ENCODE data around the gene GCK.

Gene GCK

DNA sequence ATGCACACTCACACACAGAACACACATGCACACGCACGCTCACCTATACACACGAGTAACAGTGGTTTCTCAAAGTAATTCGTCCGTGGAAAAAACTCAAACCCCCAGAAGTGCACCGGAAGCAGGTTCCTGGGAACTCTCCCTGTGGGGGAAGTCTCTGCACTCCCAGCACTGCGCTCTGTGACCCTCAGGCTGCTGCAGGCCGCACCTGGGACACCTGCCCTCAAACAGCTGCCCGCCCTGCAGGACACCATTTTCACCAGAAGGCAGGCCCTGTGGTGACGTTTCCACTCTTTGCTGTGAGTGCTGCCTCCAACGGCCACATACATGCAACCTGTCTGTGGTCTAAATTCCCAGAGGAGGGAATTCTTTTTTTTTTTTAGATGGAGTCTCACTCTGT, 32.8 kb upstream of the GCK start:
- no peak for DNase-seq

DNA sequence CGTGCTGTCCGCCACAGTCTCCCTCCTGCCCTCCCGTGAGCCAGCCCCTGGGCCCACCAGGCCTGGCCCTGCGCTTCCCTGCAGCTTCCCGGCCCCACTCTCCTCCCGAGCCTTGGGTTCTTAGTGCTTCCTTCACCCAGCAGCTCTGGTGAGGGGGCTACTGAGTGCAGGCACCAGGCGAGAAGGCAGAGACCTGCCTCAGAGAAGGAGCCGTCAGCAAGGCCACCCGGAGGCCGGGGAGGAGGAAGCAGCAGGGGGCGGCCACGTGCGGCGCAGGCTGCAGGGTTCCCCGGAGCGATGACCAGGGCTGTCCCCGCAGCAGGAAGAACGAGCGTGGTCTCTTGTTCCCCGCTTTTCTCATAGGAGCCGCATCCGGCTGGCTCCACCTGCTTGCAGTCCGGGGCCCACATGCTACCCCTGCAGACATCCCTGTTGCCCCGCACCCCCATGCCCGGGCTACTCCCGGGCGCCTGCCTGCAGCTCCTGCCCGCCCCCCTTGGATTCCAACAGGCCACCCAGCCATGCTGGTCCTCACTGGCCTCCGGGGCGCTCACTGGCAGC, 32.1 kb upstream of the GCK start:
- no peak for DNase-seq

DNA sequence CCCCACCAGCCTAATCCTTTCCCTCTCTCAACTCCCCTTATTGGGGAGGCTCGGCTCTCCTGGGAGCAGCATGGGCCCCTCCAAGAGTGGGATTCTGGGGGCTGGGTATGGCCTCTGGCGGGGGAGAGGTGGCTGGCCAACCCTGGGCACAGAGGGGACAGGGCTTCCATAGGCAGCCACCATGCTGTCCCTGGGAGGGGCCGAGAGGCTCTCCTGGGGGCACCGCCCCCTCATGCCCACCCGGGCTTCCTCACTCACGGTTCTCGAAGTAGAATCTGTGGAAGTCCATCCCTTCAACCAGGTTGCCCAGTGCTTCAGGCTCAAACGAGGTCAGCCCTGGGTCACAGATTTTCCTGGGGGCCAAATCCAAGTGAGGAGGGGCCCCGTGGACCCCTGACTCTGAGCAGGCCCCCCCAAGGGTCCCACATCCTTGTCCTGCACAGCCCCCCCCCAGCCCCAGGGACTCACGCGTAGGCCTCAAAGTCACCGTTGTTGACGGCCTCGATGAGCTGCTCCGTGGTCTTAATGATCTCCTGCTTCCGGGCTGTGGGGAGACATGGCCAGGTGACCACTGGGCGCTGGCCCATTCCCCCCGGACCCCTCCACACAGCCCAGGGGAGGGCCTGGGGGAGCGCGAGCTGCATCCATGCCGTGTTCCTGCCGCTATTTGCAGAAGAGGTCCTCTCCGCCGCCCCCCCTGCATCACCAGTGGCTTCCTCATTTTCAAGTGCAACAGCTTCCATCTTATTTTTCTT, 31.3 kb upstream of the GCK start:
- no peak for DNase-seq

DNA sequence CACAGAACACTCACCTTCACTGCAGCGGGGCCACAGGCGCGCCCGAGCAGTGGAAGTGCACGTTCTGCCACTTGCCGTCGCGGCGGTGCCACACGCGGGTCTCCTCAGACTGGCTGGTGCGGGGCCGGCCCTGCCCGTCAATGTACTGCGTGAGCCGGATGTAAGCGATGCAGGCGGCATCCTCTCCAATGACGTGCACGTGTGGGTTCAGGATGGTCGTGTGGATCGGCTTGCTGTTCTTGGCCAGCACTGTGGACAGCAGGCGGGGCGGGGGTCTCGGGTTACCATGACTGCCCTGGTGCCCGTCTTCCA, 30.8 kb upstream of the GCK start:
- no peak for DNase-seq

DNA sequence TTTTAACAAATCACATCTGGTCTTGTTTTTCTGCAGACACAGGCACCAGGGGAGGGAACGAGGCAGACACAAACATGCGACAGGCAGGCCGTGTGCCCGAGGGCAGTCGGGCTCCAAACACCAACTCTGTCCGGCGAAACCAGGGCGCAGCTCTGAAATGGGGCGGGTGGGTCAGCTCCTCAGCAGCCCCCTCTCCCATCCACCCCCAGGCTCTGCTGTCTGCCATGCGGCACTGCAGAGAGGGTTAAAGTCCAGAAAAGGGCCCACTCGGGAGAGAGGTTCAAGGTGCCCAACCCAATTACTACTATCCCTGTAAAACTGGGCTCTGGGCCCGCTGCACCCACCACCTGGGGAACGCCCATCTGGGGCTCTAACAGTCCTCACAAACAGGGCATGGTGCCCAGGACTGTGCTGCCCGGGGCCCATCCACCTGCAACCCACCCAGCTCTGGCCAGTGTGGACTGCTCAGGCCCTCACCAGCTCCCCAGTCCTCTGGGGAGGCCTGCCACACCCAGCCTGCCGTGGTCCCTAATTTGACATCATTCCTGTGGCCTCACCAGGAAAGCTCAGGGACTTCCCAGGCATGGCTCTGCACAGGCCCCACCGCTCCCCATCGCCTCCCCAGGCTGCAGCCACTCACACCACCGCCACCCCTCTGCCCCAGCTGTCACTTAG, 30.3 kb upstream of the GCK start:
- DNase-seq = no peak

DNA sequence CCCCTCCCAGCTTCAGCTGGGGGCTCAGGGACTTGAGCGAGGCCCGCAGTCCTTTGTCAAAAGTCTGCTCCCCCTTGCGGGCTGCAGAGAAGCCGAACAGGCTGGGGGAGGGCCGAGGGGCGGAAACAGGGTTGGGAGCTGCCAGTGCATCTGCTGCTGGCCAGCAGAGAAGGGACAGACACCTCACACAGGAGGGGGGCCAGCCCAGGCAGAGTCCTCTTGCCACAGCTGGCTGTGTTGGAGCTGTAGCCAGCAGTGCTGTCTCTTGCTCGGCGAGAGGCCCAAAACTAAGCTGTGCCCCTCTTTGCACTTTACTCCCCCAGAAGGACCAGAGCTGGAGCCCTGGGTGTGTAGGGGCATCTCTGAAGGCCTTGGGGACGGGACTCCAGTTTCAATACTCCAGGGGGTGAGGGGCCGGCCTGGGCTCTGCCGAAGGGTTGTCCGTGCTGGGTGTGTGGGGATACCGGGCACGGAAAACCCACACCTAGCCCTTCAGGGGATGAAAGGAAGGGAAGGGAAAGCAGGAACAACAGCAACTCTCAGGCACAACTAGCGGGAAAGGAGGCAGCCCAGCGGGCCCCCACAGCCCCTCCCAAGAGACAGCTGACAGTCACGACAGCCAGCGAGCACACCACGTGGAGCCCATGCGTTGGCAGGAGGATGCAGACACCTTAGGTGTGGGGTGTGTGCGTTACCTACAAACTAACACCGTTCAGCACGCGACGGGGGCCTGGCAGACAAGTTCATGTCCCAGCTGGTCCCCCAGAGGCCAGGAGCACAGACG, 29.4 kb upstream of the GCK start:
- no peak for DNase-seq

DNA sequence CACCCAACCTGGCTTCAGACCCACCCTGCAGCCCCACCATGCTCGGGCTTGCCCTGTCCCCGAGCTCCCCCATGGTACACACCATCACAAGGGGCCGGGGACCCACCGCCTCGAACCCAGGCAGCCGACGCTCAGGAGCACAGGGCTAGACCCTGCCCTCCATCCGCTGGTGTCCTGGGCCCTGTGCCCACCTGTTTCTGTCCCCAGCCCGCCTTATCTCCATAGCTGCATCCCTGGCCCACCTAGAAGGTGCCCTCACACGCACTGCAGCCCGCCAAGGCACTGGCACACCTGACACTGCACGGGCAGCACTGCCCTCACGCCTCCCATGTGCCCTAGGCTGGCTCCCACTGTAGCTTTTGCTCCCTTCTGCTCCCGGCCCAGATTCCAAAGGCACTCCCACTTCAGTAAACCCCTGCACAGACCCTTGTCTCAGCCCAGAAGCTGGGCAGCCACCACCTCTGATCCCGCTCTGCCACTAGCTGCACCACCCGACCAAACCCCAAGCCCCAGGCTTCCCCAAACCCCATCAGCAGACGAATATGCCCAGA, 28.7 kb upstream of the GCK start:
- no peak for DNase-seq

DNA sequence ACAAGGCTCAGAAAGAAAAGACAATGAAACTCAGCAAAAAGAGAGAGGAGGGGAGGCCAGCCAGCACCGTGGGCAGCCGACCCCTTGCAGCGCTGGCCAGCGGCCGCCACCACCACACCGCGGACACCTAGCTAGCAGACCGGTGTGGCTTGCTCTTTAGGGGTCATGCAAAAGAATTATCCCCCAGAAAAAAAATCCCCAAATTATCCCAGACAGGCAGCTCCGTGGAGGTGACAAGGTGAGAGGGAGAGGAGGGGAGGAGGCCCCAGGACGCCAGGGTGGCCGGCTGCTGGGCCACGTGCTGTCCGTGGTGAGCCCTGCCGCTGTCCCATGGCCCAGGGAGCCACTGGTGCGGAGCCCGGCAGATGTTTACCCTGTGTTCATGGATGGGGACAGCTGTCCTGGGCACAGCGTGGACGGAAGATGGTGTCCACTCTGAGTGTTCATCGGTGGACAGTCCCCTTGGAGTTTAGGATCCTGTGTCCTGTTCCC, 28.0 kb upstream of the GCK start:
- DNase-seq = no peak

DNA sequence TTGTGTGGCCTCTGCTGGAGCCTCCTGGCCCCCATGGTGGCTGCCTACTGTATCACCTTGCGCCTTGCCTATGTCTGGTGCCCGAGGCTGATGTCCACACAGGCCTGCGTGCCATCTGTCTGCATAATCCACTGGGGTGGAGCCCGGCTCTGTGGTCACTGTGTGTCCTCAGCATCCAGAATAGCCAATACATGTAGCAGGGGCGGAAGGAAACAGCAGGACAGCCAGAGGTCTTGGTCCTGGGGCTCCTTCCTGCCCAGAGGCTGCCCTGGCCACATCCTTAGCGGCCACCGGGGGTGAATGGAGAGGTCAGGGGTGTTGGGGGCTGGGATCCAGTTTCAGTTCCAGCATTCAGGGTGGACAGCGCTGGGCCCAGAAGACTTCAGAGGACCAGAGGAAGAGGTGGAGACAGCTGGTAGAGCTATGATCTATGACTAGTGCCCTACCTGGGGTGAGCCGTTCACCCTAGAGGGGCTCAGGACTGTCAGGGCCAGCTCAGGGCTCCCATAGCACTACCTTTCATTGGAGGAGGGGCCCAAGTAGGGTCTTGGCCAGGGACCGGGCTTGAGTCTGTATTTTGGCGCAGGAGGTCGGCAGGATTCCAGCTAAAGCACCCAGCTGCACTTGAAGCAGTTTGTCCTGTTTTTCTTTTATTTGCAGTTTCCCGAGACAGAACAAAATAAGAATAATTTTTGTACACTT, 27.4 kb upstream of the GCK start:
- no peak for DNase-seq

DNA sequence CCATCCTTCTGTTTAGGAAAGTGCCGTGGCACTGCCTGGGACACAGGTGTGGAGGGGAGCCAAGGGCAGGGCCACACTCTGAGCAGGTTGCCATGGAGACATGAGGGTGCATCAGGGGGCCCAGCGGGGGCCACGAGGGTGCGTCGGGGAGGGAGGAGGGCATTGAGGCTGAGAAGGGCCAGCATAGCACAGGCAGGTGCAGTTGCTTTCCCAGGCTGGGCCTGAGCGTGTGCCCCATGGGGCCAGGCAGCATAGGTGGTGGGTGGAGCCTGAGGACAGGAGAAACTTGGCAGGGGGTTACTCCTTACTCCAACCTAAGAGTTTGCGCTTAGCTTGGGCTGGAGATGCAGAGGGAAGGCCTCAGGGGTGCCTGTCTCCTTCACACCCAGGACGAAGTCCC, 26.8 kb upstream of the GCK start:
- no peak for DNase-seq

DNA sequence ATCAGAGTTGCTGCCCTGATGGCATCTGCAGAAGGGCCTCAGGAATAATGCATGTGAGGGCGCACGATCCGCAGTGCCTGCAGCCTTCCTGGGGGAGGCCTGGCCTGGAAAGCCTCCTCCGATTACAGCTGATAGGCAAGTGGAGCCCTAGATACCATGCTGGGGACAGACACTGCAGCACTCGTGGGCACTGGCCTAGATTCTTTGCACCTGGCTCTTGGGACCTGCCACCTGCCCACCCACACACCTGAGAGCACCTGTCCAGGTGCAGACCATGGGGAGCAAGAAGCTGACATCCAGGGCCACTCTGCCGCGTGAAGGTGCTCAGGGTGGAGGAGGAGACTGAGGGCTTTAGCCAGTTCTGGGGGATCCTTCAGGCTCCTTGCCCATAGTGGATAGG, 26.3 kb upstream of the GCK start:
- DNase-seq = no peak

DNA sequence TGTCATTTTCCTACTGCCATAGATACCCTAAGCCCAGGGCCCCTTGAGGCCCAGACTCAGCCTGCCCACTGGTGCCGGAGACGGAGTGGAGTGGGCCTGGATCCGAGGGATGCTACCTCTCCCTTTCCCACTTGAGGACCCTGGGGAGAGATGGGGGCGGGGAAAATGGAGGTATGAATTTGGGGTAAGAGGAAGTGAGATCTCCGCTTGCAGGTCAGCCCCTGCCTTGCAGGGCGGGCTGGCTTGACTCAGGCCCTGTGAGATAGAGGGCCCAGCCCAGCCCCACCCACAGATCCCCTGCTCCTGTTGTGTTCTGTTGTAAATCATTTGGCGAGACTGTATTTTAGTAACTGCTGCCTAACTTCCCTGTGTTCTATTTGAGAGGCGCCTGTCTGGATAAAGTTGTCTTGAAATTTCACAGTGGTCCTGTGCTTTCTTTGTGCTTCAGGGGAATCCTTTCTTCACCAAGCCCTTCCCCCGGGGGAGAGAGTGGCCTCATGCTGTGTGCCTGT, 24.7 kb upstream of the GCK start:
- DNase-seq = no peak

DNA sequence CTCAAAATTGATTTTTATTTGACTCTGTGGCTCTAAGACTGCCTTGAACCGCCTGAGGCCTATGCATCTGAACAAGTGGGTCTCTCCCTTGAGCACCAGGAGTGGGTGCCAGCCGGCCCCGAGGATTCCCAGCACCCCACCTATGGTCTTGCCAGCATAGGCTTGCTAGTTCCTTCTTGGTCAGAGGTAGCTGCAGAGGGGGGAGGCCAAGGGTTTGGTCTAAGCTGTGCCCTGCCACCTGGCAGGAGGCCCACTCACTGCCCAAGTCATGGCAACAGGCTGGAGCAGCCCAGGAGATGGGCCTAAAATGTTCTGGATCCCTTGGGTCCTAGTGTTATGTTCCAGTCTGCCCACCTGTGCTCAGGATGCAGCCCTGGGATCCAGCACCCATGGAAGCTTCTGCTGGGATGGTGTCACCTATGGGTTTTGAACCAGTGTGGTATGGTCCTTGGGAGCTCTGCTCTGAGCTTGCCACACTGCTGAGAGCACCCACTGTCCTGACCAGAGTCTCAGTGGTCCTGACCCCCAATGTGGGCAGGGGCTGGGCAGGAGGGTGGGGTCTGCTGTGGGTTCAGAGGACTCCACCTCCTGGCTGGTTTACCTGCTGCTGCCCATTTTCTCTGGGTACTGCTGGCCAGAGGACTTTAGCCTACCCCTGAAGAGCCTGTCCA, 24.1 kb upstream of the GCK start:
- no peak for DNase-seq

DNA sequence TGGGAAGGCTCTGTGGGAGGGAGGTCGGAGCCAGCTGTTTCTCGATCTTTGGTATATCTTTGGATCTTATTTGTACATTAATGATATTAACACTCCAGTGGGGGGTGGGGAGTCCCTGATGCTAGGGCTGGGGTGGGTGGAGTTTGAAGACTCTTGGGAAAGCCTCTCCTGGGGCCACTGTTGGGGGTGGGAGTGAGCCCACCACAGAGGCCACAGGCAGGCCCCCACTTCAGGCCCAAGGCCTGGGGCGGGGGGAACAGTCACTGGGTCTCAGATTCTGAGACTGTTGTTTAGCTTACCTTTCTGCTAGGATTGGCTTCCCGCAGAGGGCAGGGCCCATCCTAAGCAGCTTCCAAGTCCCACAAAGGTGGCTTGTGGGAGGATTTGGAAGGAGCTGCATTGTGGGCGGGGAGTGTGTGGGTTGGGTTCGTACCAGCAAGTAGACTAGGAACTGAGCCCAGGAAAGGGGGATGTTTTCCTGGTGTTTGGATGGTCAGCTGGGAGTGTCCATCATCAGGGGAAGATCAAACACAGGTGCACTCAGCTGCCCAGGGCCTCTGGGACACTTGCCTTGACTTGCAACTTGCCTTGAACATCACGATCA, 23.4 kb upstream of the GCK start:
- DNase-seq = no peak

DNA sequence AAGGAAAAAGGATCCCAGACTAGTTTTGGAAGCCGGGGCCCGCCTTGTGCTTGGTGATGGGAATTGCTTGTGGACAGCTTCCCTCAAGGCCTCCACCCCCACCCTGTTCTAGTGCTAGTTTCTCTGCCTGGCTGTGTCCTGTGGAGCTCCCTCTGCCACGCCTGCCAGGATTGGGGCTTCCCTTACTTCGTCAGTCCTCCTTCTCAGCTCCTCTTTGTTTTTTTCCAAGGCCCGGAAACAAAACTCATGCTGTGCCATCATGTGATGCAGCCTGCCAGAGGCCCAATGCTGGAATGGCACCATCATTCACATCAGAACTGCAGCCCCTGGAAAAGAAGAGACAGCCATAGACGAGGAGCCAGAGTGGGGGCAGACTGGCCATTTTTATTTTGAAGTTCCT, 22.8 kb upstream of the GCK start:
- no peak for DNase-seq

DNA sequence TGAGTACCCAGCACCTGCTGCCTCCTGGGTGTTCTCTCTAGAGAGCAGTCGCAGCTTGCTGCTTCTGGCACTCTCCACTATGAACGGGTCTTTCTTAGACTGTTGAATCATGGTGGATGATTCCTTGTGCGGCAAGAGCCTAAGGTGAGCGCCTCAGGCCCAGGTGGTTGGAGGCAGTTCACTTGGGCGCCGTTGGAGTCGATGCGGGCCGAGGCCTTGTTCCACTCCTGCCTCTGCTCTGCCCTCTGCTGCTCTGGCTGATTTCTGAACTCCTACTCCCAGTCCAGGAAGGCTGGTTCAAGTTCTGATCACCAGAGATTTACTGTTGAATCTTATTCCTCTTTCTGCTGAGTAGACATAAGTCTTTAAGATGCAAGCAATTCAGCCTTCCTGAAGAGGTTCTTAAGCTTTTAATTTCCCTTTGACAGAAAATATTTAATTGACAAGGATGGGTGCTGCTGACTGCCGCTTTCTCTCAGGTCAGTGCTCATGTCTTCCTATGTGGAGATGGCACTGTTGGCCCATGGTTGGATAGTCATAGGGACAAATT, 22.0 kb upstream of the GCK start:
- DNase-seq = no peak

DNA sequence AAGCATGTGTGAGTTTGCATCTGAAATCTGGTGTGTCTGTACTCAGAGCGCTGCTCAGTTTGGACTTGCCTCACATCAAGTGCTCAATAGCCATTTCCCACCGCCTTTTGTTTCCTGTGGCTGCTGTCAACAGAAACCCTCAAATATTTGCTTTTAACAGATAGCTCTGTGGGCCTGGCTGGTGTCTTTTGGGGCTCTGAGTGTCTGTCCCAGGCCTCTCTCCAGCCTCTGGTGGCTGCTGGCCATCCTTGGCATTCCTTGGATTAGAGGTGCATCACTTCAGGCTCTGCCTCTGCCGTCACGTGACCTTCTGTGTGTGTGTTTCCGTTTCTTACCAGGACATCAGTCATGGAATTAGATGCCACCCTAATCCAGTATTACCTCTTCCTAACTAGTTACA, 20.9 kb upstream of the GCK start:
- DNase-seq = no peak

DNA sequence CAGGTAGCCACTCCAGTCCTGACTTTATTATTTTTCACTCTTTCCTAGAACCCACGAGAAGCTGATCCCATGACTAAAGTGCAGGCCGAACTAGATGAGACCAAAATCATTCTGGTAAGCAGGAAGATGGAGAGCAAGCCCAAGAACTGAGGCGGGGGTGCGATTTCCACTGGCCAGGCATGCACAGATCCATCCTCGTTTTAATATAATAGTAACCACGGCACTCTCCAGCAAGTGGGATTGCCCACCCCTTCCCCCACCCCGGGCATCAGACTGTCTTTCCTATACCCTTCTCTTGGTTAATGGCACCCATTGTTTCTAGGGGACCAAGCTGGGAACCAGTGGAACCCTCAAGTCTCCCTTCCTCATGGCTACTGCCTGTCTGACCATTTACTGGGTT, 18.8 kb upstream of the GCK start:
- DNase-seq = no peak

DNA sequence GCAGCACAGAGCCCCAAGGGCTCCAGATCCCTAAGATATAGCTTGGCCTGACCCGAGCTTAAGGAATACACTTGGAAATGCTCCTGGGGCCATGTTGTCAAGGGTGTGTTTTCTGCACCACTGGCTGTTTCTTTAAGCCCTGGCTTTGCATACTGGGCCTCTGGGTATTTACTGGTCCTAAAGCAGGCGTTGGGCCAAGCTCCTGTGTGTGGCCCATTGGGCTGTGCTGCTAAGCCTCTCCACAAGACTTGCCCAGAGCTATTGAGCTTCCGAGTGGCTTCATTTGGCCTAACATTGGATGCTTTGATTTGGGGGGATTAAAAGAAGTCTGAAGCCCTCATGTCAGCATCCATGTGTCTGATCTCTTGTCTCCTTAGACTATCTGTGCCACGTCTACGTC, 16.8 kb upstream of the GCK start:
- DNase-seq = no peak

DNA sequence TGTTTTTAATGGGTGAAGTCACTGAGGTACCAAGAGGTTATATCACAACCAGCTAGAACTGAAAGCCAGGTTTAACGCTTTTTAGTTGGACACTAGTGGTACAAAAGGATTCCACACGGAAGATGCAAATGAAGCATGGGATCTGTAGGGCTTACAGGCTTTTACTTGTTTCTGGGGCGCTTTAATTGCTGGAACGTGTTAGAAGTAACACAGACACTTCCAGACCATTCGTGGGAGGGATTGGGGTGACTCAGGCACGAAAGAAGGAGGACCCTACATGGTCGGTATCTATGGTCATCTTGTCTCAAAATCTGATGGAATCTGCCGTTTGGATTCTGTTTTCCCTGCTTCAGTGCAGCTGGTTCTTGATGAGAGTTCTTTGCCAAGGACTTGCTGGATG, 12.6 kb upstream of the GCK start:
- DNase-seq = no peak

Data from NCI-H748 treated with DMSO at 0.1 percent for 48 hours (cell line).